ENCODE measurements around the gene CHCT1.

CHCT1 gene

GRCh38 chr17:60445144-60445543, 22.9 kb downstream of the CHCT1 start:
- DNase-seq = no peak

GRCh38 chr17:60447375-60447774, 25.1 kb downstream of the CHCT1 start:
- DNase-seq = no peak

- DNase-seq = no peak
These were observed 28.8 kb downstream of the CHCT1 start for GRCh38 chr17:60451071-60451470.

- DNase-seq = no peak
These were observed 29.7 kb downstream of the CHCT1 start for GRCh38 chr17:60451965-60452364.

- no peak for DNase-seq
These were observed 33.1 kb downstream of the CHCT1 start for GRCh38 chr17:60455378-60455777.

- DNase-seq = no peak
These were observed 34.9 kb downstream of the CHCT1 start for GRCh38 chr17:60457148-60457547.

- no peak for DNase-seq
These were observed 39.3 kb downstream of the CHCT1 start for GRCh38 chr17:60461584-60461983.

- DNase-seq = no peak
These were observed 41.0 kb downstream of the CHCT1 start for GRCh38 chr17:60463157-60463835.

- no peak for DNase-seq
These were observed 42.1 kb downstream of the CHCT1 start for GRCh38 chr17:60464343-60464742.

GRCh38 chr17:60468371-60468770, 46.1 kb downstream of the CHCT1 start:
- DNase-seq = no peak

- no peak for DNase-seq
These were observed 49.2 kb downstream of the CHCT1 start for GRCh38 chr17:60471451-60471850.

GRCh38 chr17:60472449-60472848, 50.2 kb downstream of the CHCT1 start:
- DNase-seq = no peak

GRCh38 chr17:60473788-60474187, 51.5 kb downstream of the CHCT1 start:
- no peak for DNase-seq
